Ishikawa (cell line): ENCODE measurements around the gene MYO16.

ENCODE experiments used
- CREB1 ChIP-seq: IDR thresholded peaks from 2 replicates; pipeline ENCODE4 v1.6.1; 2012; ENCODE audit warnings: low read depth
- EP300 ChIP-seq: IDR thresholded peaks from 2 replicates; pipeline ENCODE4 v1.6.1; 2012; ENCODE audit warnings: borderline replicate concordance
- NFIC ChIP-seq: IDR thresholded peaks from 2 replicates; pipeline ENCODE4 v1.6.1; 2012
- RAD21 ChIP-seq: IDR thresholded peaks from 2 replicates; pipeline ENCODE4 v1.6.1; 2012; ENCODE audit warnings: low read depth
- REST ChIP-seq: IDR thresholded peaks from 2 replicates; pipeline ENCODE4 v1.6.1; 2012; ENCODE audit warnings: low read depth, mild to moderate bottlenecking
- TAF1 ChIP-seq: IDR thresholded peaks from 2 replicates; pipeline ENCODE4 v1.6.1; 2012; ENCODE audit warnings: low read depth, mild to moderate bottlenecking
- USF1 ChIP-seq: IDR thresholded peaks from 2 replicates; pipeline ENCODE4 v1.6.1; 2012
- YY1 ChIP-seq: IDR thresholded peaks from 2 replicates; pipeline ENCODE4 v1.6.1; 2012; ENCODE audit warnings: low read depth

GRCh38 chr13:108787700-108788414 lies 158.4 kb downstream of the MYO16 start:
- TF ChIP-seq YY1 (no peak), USF1 (no peak), REST (no peak), CREB1 (no peak), RAD21 (no peak), EP300 (no peak), NFIC (no peak), TAF1 (no peak)
